Mesenchymal stem cell (in vitro differentiated cells and primary cell): Measurements from ENCODE around the gene TBC1D16.
A peak's percentile ranks its signal among the peaks of the same experiment; 100 is the strongest.

Source experiments
- DNase-seq: peaks from one replicate; pipeline ENCODE4 v3.0.0-alpha.2; 2013
- H2AFZ ChIP-seq: one replicate; pipeline ENCODE4 v1.6.1; 2013; ENCODE audit warnings: low read depth, mild to moderate bottlenecking, control low read depth, inconsistent platforms, low read length, moderate library complexity
- H2AK5ac ChIP-seq: 2 replicates; pipeline ENCODE4 v1.6.1; 2013; ENCODE audit warnings: low read length, moderate library complexity, mild to moderate bottlenecking, inconsistent platforms; ENCODE audit not compliant: severe bottlenecking
- H2BK120ac ChIP-seq: one replicate; pipeline ENCODE4 v1.6.1; 2013; ENCODE audit warnings: low read depth, mild to moderate bottlenecking, inconsistent platforms, low read length, moderate library complexity
- H2BK12ac ChIP-seq, 2 experiments: one replicate each; pipeline ENCODE4 v1.6.1; 2013; ENCODE audit warnings: inconsistent platforms in 2 of 2, low read length in 2 of 2, mild to moderate bottlenecking in 2 of 2, moderate library complexity in 2 of 2, control low read depth in 1 of 2
- H2BK15ac ChIP-seq: one replicate; pipeline ENCODE4 v1.6.1; 2013; ENCODE audit warnings: mild to moderate bottlenecking, low read depth, inconsistent platforms; ENCODE audit not compliant: poor library complexity, severe bottlenecking
- H2BK5ac ChIP-seq: 2 replicates; pipeline ENCODE4 v1.6.1; 2013; ENCODE audit warnings: low read depth, mild to moderate bottlenecking, low read length, control low read depth, inconsistent platforms; ENCODE audit not compliant: poor library complexity, severe bottlenecking
- H3K14ac ChIP-seq, 2 experiments: one replicate each; pipeline ENCODE4 v1.6.1; 2013; ENCODE audit warnings: inconsistent platforms in 2 of 2, low read length in 2 of 2, control low read depth in 1 of 2, mild to moderate bottlenecking in 1 of 2, moderate library complexity in 1 of 2
- H3K18ac ChIP-seq, 2 experiments: one replicate each; pipeline ENCODE4 v1.6.1; 2013; ENCODE audit warnings: inconsistent platforms in 2 of 2, low read length in 2 of 2, control low read depth in 1 of 2, low read depth in 1 of 2, mild to moderate bottlenecking in 1 of 2
- H3K23ac ChIP-seq, 2 experiments: one replicate each; pipeline ENCODE4 v1.6.1; 2013; ENCODE audit warnings: inconsistent platforms in 2 of 2, low read length in 2 of 2, mild to moderate bottlenecking in 2 of 2, moderate library complexity in 2 of 2, control low read depth in 1 of 2
- H3K27ac ChIP-seq: 2 replicates; pipeline ENCODE4 v1.5.1; 2013; ENCODE audit warnings: mild to moderate bottlenecking, moderate library complexity, low read length, control low read depth, inconsistent platforms; ENCODE audit not compliant: poor library complexity, severe bottlenecking
- H3K27me3 ChIP-seq, 2 experiments: 2 replicates each; pipeline versions ENCODE4 v1.6.1 to v1.7.0; 2013; ENCODE audit warnings: low read length in 2 of 2, mild to moderate bottlenecking in 2 of 2, moderate library complexity in 2 of 2, control low read depth in 1 of 2, inconsistent platforms in 1 of 2; ENCODE audit not compliant: control insufficient read depth in 1 of 2, insufficient read depth in 1 of 2
- H3K36me3 ChIP-seq, 2 experiments: 2 replicates each; pipeline versions ENCODE4 v1.6.1 to v1.7.0; 2013; ENCODE audit warnings: low read length in 2 of 2, control low read depth in 1 of 2, inconsistent platforms in 1 of 2, low read depth in 1 of 2, mild to moderate bottlenecking in 1 of 2; ENCODE audit not compliant: insufficient read depth in 2 of 2, control insufficient read depth in 1 of 2
- H3K4ac ChIP-seq, 2 experiments: one replicate each; pipeline ENCODE4 v1.6.1; 2013; ENCODE audit warnings: inconsistent platforms in 2 of 2, low read length in 2 of 2, mild to moderate bottlenecking in 2 of 2, moderate library complexity in 2 of 2, control low read depth in 1 of 2, low read depth in 1 of 2
- H3K4me1 ChIP-seq: 2 replicates; pipeline ENCODE4 v1.6.1; 2013; ENCODE audit warnings: low read depth, low read length, control low read depth; ENCODE audit not compliant: control insufficient read depth, insufficient read depth
- H3K4me2 ChIP-seq: 2 replicates; pipeline ENCODE4 v1.6.1; 2013; ENCODE audit warnings: low read length, mild to moderate bottlenecking, inconsistent platforms; ENCODE audit not compliant: poor library complexity, severe bottlenecking
- H3K4me3 ChIP-seq, 2 experiments: 2 replicates each; pipeline versions ENCODE4 v1.5.1 to v1.7.0; 2013; ENCODE audit warnings: low read length in 2 of 2, mild to moderate bottlenecking in 2 of 2, control low read depth in 1 of 2, low read depth in 1 of 2; ENCODE audit not compliant: insufficient read depth in 1 of 2
- H3K79me1 ChIP-seq: replicated peaks from 2 replicates; pipeline ENCODE4 v1.6.1; 2013; ENCODE audit warnings: mild to moderate bottlenecking, control low read depth, low read length, inconsistent platforms; ENCODE audit not compliant: poor library complexity, severe bottlenecking
- H3K9ac ChIP-seq: 2 replicates; pipeline ENCODE4 v1.7.0; 2013; ENCODE audit warnings: mild to moderate bottlenecking, low read length, moderate library complexity
- H3K9me3 ChIP-seq: 2 replicates; pipeline ENCODE4 v1.7.0; 2013; ENCODE audit warnings: mild to moderate bottlenecking, low read length; ENCODE audit not compliant: control insufficient read depth
- H4K8ac ChIP-seq: one replicate; pipeline ENCODE4 v1.6.1; 2013; ENCODE audit warnings: inconsistent platforms, mild to moderate bottlenecking, low read length, moderate library complexity
- H4K91ac ChIP-seq: one replicate; pipeline ENCODE4 v1.6.1; 2013; ENCODE audit warnings: mild to moderate bottlenecking, low read length, inconsistent platforms
- WGBS: methylation state at CpG from one replicate; pipeline ENCODE4 v1.1.7; 2013; ENCODE audit warnings: mixed read lengths; 5-methylcytosine and 5-hydroxymethylcytosine counted together

Gene TBC1D16

GRCh38 chr17:79946352-79947231 is 89.1 kb downstream of the TBC1D16 start:
- WGBS, result 96% methylated on average over 25 of the region's 25 CpGs
- Histone ChIP-seq H3K4me2 (no peak overlapping the region), H3K23ac (no peak overlapping the region), H2BK5ac (no peak overlapping the region), H2AFZ (no peak overlapping the region), H2AK5ac (no peak overlapping the region), H4K8ac (peak overlapping the region; percentile 4), H3K27me3 (no peaks in the 10 kb centered on the region), H3K79me1 (no peaks in the 10 kb centered on the region), H3K4me3 (no peak overlapping the region), H3K9me3 (no peaks in the 10 kb centered on the region), H3K36me3 (peaks cover 74 to 89% of the 10 kb centered on the region in 2 experiments), H3K4ac (no peak overlapping the region), H2BK15ac (no peak overlapping the region), H4K91ac (no peak overlapping the region), H2BK120ac (no peak overlapping the region), H3K14ac (peak overlapping the region in 1 of 2 experiments; percentile 7), H3K18ac (no peak overlapping the region), H3K27ac (no peak overlapping the region), H3K4me1 (peaks cover 7% of the 10 kb centered on the region), H3K9ac (no peak overlapping the region), H2BK12ac (no peak overlapping the region)
- DNase-seq, result no peak

DNA sequence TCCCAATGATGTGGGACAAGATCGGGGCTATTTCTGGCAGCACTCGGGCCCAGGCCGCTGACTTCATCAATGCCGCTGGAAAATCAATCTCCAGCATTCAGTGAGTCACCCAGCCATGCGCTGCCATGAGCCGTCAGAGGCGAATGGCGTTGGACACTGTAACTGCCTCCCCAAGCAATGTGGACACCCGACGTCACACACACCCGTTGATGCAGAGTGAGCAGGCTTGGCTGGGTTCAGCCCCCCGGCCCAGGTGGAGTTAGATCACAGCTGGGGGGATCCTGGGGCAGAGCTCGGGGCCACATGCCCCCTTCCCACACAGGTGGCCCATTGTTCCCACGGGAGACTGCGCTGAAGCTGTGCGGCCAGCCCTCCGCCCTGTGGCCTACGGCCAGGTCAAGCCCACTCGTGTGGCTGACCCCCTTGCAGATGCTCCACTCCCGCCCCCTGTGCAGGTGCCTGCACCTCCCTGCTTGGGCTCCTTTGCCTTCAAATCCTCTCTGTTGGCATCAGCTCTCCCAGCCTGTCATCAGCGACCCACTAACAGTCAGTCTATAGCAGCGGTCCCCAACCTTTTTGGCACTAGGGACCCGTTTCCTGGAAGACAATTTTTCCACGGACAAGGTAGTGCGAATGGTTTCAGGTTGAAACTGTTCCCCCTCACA is 89.9 kb downstream of the TBC1D16 start:
- H4K91ac ChIP-seq, result no peak overlapping the region
- WGBS, result 94% methylated on average over 25 of the region's 25 CpGs
- no peak for DNase-seq

GRCh38 chr17:79944821-79945391 is 90.8 kb downstream of the TBC1D16 start:
- Histone ChIP-seq H3K4me1 (peaks cover 2% of the 10 kb centered on the region), H2BK12ac (no peak overlapping the region), H3K18ac (no peak overlapping the region), H2AK5ac (no peak overlapping the region), H3K4ac (no peak overlapping the region), H3K79me1 (no peaks in the 10 kb centered on the region), H3K23ac (no peak overlapping the region), H2BK5ac (no peak overlapping the region), H2BK120ac (no peak overlapping the region), H3K4me3 (no peak overlapping the region), H3K14ac (no peak overlapping the region), H2AFZ (no peak overlapping the region), H4K8ac (no peak overlapping the region), H2BK15ac (no peak overlapping the region), H3K9ac (no peak overlapping the region), H3K4me2 (no peak overlapping the region), H3K27ac (no peak overlapping the region), H4K91ac (no peak overlapping the region), H3K36me3 (peaks cover 88 to 97% of the 10 kb centered on the region in 2 experiments), H3K9me3 (no peaks in the 10 kb centered on the region), H3K27me3 (no peaks in the 10 kb centered on the region)
- DNase-seq, result no peak
- 97% methylated on average over 31 of the region's 31 CpGs for WGBS

More for the DNA sequence above, 89.9 kb downstream of the TBC1D16 start:
- H3K27ac ChIP-seq, result no peak overlapping the region
- H3K4me1 ChIP-seq, result peaks cover 2% of the 10 kb centered on the region
- no peak overlapping the region for H2AK5ac ChIP-seq
- no peak overlapping the region for H3K9ac ChIP-seq
- H4K8ac ChIP-seq, result no peak overlapping the region
- no peak overlapping the region for H3K4ac ChIP-seq
- H3K27me3 ChIP-seq, result no peaks in the 10 kb centered on the region
- H2BK5ac ChIP-seq, result no peak overlapping the region
- H2BK120ac ChIP-seq, result no peak overlapping the region
- H3K9me3 ChIP-seq, result no peaks in the 10 kb centered on the region
- H3K14ac ChIP-seq, result no peak overlapping the region
- H3K23ac ChIP-seq, result no peak overlapping the region
- no peak overlapping the region for H3K4me2 ChIP-seq
- no peak overlapping the region for H2BK15ac ChIP-seq
- H3K4me3 ChIP-seq, result no peak overlapping the region
- H3K79me1 ChIP-seq, result no peaks in the 10 kb centered on the region
- peaks cover 83 to 95% of the 10 kb centered on the region in 2 experiments for H3K36me3 ChIP-seq
- no peak overlapping the region for H2AFZ ChIP-seq
- H3K18ac ChIP-seq, result no peak overlapping the region
- no peak overlapping the region for H2BK12ac ChIP-seq

DNA sequence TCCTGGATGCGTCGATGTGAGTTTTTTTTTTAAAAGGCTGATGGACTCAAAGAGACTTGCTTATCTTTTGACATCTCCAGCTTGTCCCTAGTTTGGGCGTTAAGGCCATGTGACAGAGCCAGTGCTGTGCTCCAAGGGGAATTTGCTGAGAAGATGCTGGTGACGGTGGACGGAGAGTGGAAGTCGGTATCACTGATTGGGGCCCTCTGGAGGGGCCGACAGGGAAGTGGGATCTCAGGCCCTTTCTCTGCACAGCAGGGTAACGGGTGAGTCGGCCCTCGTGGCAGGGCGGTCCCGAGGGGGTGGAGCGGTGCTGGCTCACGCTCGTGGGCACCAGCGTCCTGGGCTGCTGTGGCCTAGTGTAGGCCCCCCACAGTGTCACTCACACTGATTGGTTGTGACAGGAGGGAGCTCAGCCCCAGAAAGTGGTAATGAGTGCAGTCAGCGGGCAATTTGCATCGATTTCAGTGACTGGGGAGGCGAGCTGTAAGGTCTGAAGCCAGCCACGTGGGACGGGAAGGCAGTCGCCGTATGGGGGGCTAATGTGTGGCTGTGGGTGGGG is 91.3 kb downstream of the TBC1D16 start:
- no peak overlapping the region for H4K8ac ChIP-seq
- H3K4me3 ChIP-seq, result peak overlapping the region in 1 of 2 experiments; percentile 11
- no peak overlapping the region for H3K14ac ChIP-seq
- no peak overlapping the region for H2BK12ac ChIP-seq
- peaks cover 2% of the 10 kb centered on the region for H3K4me1 ChIP-seq
- H2AFZ ChIP-seq, result no peak overlapping the region
- H3K4me2 ChIP-seq, result no peak overlapping the region
- no peak for DNase-seq
- no peak overlapping the region for H2BK15ac ChIP-seq
- no peak overlapping the region for H2BK120ac ChIP-seq
- H3K9me3 ChIP-seq, result no peaks in the 10 kb centered on the region
- H3K4ac ChIP-seq, result no peak overlapping the region
- no peak overlapping the region for H3K27ac ChIP-seq
- no peak overlapping the region for H3K18ac ChIP-seq
- H2BK5ac ChIP-seq, result no peak overlapping the region
- no peaks in the 10 kb centered on the region for H3K27me3 ChIP-seq
- H3K36me3 ChIP-seq, result peaks cover 88 to 97% of the 10 kb centered on the region in 2 experiments
- WGBS, result 94% methylated on average over 23 of the region's 23 CpGs
- H3K9ac ChIP-seq, result no peak overlapping the region
- H2AK5ac ChIP-seq, result no peak overlapping the region
- H3K23ac ChIP-seq, result no peak overlapping the region
- H3K79me1 ChIP-seq, result no peaks in the 10 kb centered on the region
- no peak overlapping the region for H4K91ac ChIP-seq
